Testis (tissue), 3 donors: ENCODE data around the gene ADGRB3. TPM values are rescaled to one million over a fixed set of nuclear protein-coding genes. Genes with fewer than 3 reads are reported as not detected.

ENCODE experiments used
- DNase-seq: peaks from one replicate; pipeline ENCODE4 v3.0.0-alpha.2; 2019
- H3K27ac ChIP-seq, 2 donors: fragments of 200-600 bp; sonication (generic); one replicate each; pipeline ENCODE4 v1.5.1; 2019
- H3K27me3 ChIP-seq: fragments of 200-600 bp; sonication (generic); one replicate; pipeline ENCODE4 v1.5.1; 2019
- H3K36me3 ChIP-seq: fragments of 200-600 bp; sonication (generic); one replicate; pipeline ENCODE4 v1.5.1; 2017; ENCODE audit warnings: low read depth; ENCODE audit errors: missing control alignments
- H3K4me1 ChIP-seq: fragments of 200-600 bp; sonication (generic); one replicate; pipeline ENCODE4 v1.5.1; 2019
- H3K4me3 ChIP-seq, 2 donors: fragments of 200-600 bp; sonication (generic); one replicate each; pipeline ENCODE4 v1.5.1; 2017 to 2019
- H3K9me3 ChIP-seq: fragments of 200-600 bp; sonication (generic); one replicate; pipeline ENCODE4 v1.5.1; 2017
- POLR2A ChIP-seq: fragments of 450-650 bp; IDR thresholded peaks from one replicate; pipeline ENCODE4 v1.6.1; 2017; ENCODE audit warnings: antibody characterized with exemption, mild to moderate bottlenecking, moderate library complexity
- WGBS, 2 donors: methylation state at CpG; one replicate each; pipeline ENCODE4 v1.1.5; 2018; 5-methylcytosine and 5-hydroxymethylcytosine counted together
- intact Hi-C: fragments of 100-400 bp; cut with DNase I; formaldehyde crosslinking; loops from one replicate; pipeline ENCODE4 v1.15.1; 2023; ENCODE audit warnings: low total_unique reads
- polyA plus RNA-seq: library from polyadenylated mRNA; stranded (reverse); fragments of 350-450 nt; fragmentation: Illumina TruSeq; extraction: RNeasy Lipid Tissue Mini Kit (QIAGEN cat#74804); gene quantifications from one replicate; pipeline ENCODE4 v1.2.3, GENCODE V29; 2014; ENCODE audit warnings: low read depth, low replicate concordance; ENCODE audit not compliant: insufficient read depth
- total RNA-seq, 2 donors: library from RNA; depleted of rRNA; stranded (reverse); fragments of >200 nt; gene quantifications; one replicate each; pipeline ENCODE4 v1.2.3, GENCODE V29; 2016
- TF ChIP-seq, protein P1 (sequence below), 3 experiments: fragments of 450-650 bp in 2 of 3; fragments of 200-600 bp in 1 of 3; sonication (generic) in 1 of 3; IDR thresholded peaks; one replicate each; pipeline ENCODE4 v1.5.1; 2016 to 2019; ENCODE audit warnings: antibody characterized with exemption in 3 of 3, mild to moderate bottlenecking in 2 of 3, moderate library complexity in 1 of 3

Gene ADGRB3
- total and polyA plus RNA-seq, 3 donors from 2014 or later: 3.2 to 5.7 (median 4.3) TPM

DNA sequence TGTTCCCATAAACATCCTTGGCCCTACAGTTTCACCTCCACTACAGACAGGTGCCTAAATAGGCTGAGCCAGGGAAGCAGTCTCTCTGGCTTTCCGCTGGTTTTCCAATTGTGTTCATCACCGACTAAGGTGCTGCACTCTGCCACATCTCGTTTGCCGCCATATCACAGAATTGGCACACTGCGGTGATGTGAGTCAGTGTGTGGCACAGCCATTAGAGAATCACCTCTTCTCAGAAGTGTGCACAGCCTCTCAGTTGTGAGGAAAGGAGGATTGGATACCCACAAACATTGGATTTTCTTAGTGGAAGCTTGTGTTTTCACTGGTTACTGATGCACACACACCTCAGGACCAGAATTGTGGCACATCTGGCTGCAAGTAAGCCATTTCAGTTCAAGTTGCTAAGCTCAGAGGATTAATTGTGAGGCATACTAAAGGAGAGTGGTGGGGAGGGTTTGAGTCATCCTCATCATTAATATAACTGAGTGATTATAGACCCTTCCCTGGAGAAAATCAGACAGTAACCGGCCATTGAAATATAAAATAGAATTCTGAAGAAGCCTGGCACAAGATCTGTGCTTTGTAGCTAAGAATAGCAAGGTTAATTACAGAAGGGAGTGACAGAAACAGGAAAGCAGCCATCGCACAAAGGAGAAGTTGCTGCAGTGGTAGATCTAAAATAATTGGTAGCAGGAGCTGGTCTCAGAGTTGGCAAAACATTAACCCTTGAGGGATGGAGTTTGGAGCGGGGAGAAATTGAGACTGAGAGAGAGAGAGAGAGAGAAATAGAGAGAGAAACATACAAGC is 654.8 kb downstream of the ADGRB3 start:
- TF ChIP-seq, protein P1, sequence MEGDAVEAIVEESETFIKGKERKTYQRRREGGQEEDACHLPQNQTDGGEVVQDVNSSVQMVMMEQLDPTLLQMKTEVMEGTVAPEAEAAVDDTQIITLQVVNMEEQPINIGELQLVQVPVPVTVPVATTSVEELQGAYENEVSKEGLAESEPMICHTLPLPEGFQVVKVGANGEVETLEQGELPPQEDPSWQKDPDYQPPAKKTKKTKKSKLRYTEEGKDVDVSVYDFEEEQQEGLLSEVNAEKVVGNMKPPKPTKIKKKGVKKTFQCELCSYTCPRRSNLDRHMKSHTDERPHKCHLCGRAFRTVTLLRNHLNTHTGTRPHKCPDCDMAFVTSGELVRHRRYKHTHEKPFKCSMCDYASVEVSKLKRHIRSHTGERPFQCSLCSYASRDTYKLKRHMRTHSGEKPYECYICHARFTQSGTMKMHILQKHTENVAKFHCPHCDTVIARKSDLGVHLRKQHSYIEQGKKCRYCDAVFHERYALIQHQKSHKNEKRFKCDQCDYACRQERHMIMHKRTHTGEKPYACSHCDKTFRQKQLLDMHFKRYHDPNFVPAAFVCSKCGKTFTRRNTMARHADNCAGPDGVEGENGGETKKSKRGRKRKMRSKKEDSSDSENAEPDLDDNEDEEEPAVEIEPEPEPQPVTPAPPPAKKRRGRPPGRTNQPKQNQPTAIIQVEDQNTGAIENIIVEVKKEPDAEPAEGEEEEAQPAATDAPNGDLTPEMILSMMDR (IDR thresholded peaks at IDR 0.05): no peak
- TF ChIP-seq POLR2A: no peak
- 76 to 79% methylated on average over 8 of the region's 8 CpGs for WGBS, 2 donors
- no peaks in the 10 kb centered on the region for H3K36me3 ChIP-seq

DNA sequence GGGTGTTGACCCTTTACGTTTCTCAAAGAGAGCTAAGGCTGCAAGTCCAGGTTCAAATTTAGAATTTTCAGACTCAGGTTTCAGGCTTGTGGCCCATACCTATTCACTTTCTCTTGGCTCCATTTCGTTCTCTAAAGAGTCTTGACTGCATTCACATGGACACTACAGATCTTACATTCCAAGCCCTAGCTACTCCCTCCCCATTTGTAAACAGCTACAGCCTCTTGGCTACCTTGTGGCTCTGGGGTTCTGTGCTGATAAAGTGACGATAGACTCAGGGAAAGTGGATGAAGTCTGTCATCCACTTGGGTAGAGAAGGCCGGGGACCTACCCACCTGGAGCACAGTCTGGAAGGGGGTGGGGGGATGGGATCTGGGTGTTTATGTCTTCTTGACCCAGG is 658.4 kb downstream of the ADGRB3 start:
- Histone ChIP-seq H3K4me1 (no peaks in the 10 kb centered on the region), H3K36me3 (no peaks in the 10 kb centered on the region), H3K9me3 (no peaks in the 10 kb centered on the region), H3K27me3 (no peaks in the 10 kb centered on the region), H3K27ac (no peak overlapping the region), H3K4me3 (no peak overlapping the region)
- whole genome bisulfite sequencing, 2 donors: 76 to 89% methylated on average over 4 of the region's 4 CpGs
- DNase-seq: no peak
- intact Hi-C loops: no loop called here
- TF ChIP-seq, protein P1 (IDR thresholded peaks at IDR 0.05): no peak
- TF ChIP-seq POLR2A: no peak

More for the DNA sequence above, 654.8 kb downstream of the ADGRB3 start:
- intact Hi-C loops: no loop called here
- no peaks in the 10 kb centered on the region for H3K4me1 ChIP-seq
- H3K9me3 ChIP-seq: no peaks in the 10 kb centered on the region
- no peak for DNase-seq
- H3K27me3 ChIP-seq: no peaks in the 10 kb centered on the region
- no peak overlapping the region for H3K27ac ChIP-seq
- H3K4me3 ChIP-seq: no peak overlapping the region

DNA sequence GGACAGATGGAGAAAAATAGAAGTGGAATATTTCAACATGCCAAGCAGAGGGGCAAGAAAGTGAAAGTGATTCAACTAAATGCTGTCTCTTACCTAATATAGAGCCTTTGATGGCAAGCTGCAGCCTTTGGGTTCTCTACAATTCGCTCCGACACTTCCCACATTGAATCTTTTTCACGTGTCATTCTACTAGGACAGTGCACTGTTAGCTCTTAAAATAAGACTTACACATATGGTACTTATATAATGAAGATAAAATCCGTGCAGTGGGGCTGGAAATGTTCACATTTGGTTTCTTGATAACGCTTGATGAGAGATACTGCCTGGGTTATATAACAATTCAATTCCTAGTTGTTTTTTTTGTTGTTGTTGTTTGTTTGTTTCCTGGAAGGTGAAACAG is 659.3 kb downstream of the ADGRB3 start:
- intact Hi-C loops: no loop called here
- no peak overlapping the region for H3K27ac ChIP-seq
- no peak for DNase-seq
- no peaks in the 10 kb centered on the region for H3K9me3 ChIP-seq
- H3K27me3 ChIP-seq: no peaks in the 10 kb centered on the region
- no peaks in the 10 kb centered on the region for H3K36me3 ChIP-seq
- TF ChIP-seq, protein P1 (IDR thresholded peaks at IDR 0.05): no peak
- TF ChIP-seq POLR2A: no peak
- no peak overlapping the region for H3K4me3 ChIP-seq
- H3K4me1 ChIP-seq: no peaks in the 10 kb centered on the region
- WGBS, 2 donors: 79 to 85% methylated on average over 5 of the region's 5 CpGs

DNA sequence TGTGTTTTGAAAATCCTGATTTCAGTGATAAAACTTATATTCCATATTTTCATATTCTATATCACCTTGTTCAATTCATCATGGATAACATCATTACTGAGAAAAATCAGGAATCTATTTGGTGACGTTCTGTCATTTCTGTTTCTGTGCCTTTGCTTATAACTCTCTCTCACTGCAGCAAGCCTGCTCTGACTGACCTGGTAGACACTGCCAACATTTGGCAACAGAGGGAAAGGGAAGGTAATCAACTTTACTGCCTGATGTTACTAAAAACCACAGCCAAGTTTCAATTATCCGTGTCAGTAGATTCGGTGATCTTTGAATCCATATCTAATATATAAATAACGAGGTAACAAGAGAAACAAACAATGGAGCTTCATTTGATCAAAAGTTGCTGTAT is 659.8 kb downstream of the ADGRB3 start:
- no peak overlapping the region for H3K4me3 ChIP-seq
- no peaks in the 10 kb centered on the region for H3K36me3 ChIP-seq
- WGBS, 2 donors: 70 to 81% methylated on average over 4 of the region's 4 CpGs
- H3K27me3 ChIP-seq: no peaks in the 10 kb centered on the region
- TF ChIP-seq POLR2A: no peak
- TF ChIP-seq, protein P1 (IDR thresholded peaks at IDR 0.05): no peak
- H3K4me1 ChIP-seq: no peaks in the 10 kb centered on the region
- intact Hi-C loops: no loop called here
- H3K27ac ChIP-seq: no peak overlapping the region
- no peak for DNase-seq
- no peaks in the 10 kb centered on the region for H3K9me3 ChIP-seq

DNA sequence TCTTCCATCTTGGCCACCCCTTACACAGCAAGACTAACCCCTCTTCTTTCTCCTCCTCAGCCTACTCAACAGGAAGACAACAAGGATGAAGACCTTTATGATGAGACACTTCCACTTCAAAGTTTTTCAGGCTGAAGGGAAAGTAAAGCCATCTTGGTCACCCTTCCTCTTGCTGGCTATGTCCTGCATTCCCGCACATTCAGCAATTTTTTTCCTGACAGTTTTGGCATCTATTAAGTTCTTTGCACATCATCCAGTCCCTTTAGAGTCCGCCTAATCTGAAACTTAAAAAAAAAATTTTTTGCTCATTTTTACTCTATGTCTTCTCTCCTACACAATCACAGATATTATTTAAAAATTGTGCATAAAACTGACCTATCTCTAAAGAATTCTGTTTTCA is 668.3 kb downstream of the ADGRB3 start:
- H3K4me1 ChIP-seq: no peaks in the 10 kb centered on the region
- DNase-seq: no peak
- WGBS, 2 donors: 83 to 93% methylated on average over 2 of the region's 2 CpGs

More for the DNA sequence above, 668.3 kb downstream of the ADGRB3 start:
- TF ChIP-seq, protein P1 (IDR thresholded peaks at IDR 0.05): no peak
- TF ChIP-seq POLR2A: no peak
- H3K27ac ChIP-seq: no peak overlapping the region
- H3K4me3 ChIP-seq: no peak overlapping the region
- intact Hi-C loops: no loop called here
- no peaks in the 10 kb centered on the region for H3K9me3 ChIP-seq
- H3K36me3 ChIP-seq: no peaks in the 10 kb centered on the region
- H3K27me3 ChIP-seq: no peaks in the 10 kb centered on the region
